A204.1 (cell line): ENCODE data around the gene SPRED2.

ENCODE experiments used
- FAIRE-seq: peaks from 2 replicates; lab custom pipeline; 2012; peaks lifted over from hg19 to GRCh38; lab: Jason Lieb, UNC

SPRED2 gene

DNA sequence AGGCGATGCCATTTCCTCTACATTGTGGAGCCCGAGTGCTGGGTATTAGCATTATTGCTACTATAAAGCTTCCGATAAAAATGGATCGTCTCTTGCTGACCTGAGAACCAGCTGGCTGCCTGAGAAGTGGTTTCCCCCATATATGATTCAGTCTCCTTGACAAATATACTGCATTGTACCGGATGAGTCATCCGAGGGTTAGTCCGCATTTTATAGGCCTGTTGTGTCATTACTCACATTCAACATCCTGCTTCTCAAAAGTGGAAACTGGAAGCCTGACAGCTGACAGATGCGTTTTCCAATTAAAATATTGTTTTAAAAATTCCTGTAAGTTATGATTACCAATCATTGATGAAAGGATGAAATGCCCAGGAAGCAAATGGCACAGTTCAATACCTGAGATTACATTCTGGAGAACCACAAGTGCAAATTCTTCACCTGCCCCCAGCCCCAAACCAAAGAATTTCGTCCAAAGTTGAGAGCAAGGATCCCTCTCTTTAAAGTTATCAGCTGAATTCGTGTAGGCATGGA, 65.7 kb downstream of the SPRED2 start:
- FAIRE-seq: no peak

DNA sequence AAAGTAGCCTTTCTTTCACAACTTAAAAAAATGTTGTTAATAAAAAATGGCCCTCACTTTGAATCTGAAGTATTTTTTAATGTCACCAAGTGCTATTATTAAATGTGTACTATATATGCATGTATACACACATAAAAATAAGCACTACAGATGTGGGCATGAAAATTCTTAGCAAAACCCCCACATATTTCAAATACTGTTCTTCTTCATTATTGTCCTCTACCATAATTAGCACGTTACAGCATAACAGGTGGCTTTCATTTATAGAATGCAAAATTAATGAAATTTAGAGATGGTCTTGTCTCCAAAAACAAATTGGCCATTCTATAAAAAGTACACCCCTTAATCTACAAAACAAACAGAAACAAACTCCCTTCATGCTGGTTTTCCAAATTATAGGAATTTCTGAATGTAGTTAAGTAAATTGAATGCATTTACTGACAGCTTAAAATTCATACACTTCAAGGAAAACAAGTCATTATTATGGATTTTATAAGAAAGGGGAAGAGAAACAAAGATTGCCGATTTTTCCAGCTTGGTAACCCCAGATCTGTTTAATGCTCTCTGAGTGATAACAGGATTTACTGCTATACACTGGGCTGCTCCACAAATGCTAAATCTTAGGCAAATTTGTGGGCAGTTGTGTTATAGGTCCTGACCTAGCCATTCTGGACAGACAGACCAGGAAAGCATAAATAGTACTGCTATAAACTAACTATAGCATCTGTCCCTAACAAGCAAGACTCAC, 67.2 kb downstream of the SPRED2 start:
- no peak for FAIRE-seq

DNA sequence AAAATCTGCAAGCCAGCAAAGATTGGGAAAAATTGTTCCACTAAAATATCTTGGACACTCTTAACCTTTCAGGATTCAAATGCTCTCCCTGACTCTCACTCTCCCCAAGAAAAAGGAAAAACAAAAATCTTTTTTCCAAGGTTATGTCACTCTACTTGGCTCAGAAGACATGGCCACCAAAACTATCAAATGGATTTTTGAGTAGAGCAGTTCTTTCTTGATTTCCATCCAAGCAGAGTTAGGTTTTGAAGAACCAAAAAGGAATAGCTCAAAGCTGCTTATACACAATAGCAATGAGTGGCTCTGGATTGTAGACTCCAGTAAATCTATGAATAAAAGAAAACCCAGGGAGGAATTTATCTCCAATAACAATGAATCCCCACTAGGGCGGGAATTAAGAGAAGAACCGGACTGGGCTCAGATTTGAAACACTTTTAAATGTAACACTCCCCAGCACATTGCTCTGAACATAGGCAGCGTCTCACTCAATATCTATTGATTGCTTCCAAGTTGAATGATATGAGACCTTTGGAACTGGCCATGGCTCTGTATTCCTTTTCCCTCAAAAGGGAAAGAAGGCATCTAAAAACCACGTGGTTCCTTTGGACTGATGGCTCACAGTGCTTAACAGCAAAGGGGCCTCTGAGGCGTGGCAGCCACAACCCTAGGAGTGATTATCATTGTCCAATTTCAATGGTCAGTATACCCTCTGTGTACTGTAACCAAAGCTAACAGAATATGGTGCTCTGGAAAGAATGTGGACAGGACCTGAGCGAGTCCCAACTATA, 68.3 kb downstream of the SPRED2 start:
- FAIRE-seq: no peak

DNA sequence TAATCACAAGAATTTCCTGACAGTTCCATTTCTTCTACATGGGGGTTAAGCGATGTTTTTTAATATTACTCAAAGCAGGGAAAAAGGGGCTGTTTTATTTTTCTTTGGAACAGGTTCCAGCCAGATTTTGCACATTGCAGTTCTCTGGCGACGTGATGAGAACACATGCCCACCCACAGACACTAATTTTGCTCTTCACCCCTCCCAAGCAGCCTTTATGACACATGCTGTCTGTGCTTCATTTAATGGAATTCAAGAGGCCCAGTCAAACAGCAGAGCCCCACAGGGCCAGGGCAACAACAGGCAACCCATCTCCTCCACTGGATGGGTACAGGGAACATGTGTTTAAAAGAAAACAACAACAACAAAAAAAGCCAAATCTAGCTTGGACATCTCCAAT, 70.8 kb downstream of the SPRED2 start:
- no peak for FAIRE-seq

DNA sequence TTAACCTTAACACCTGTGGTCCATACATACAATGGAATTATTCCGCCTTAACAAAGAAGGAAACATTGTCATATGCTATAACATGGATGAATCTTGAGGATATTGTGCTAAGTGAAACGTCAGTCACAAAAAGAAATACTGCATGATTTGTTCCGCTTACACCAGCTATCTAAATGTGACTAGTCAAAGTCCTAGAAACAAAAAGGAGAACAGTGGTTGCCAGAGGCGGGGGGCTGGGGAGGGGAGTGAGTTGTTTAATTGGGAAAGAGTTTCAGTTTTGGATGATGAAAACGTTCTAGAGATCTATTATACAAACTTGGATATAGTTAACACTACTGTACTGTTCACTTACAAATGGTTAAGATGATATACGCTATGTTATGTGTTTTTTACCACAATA, 72.0 kb downstream of the SPRED2 start:
- FAIRE-seq: no peak

DNA sequence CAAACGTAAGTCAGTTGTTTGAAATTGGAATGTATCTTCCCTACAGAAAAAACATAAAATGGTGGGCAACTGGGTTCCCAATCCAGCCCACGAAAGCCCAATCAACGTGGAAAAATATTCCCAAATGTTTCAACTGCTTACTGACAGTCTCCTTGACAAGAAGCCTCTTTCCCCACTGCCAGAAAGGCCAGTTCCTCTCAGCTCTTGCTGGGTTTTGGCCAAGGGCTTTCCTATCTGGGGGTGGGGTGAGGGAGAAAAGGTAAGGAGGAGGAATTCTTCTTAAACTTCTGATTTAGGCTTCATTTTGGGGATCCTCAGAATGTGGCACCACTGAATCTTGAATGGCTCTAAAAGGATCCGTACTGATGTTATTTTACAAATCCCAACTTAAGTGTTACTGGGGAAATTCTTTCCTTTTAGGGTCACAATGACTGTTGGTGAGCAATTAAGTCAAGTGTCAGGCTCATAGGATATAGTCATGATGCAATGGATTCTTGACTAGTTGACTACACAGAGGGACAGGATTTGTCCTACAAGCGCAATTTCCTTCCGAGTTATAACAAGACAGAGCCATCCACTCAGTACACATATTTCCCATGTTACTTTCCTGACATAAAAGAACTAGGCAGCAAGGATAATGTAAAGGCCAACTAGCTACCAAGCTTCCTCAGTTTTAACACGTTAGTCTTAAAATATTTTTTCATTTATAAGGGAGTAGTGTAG, 73.6 kb downstream of the SPRED2 start:
- FAIRE-seq: no peak

DNA sequence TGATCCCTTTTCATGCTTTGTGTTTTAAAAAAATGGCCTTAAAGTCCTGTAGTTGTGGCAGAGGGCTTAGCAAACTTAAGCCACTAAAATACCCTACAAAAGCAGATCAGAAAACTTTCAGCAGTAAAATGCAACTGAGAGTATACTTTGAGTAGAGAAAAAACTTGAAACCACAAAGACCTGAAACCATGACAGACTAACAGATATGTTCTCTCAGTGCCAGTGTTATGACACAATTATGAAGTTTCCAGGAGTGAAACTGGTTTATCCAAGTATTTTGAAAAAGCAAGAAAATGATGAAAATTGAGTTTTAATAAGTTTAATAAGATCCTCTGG, 74.5 kb downstream of the SPRED2 start:
- FAIRE-seq: no peak

DNA sequence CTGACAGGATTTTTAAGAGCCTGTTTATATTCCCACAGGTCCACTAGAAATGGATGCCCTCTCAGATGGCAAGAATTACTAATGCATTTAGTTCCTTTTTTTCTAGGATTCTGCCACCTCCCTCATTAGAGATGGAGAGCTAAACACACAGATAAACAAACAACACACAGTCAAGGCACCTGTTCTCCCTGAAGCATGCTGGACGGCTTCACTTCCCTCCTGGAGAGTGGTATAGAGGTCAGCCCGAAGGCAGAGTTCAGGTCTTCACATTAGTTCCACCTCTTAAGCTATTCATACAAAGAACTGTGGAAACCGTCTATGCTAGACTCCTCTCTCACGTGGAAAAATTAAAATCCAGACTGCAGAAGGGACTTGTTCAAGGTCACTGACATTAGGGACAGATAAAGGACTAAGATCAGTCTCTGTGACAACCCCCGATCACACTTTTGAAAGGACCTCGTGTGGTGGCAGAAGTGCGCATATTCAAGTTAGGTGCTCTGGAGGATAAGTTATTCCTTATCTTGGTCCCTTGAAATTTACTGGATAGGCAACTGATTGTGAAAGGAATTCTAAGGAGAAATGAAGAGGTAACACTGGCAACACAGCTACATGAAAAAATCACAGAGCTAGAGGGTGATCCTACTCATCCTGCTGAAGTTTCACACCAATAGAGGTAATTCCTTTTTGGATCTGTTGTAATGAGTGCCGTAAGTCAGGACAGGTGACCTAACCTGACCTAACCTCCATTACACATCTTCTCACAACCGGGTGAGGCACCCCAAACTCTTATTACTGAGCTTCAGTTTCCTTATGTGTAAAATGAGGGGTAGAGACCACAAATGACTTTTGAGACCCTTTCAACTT, 75.1 kb downstream of the SPRED2 start:
- FAIRE-seq: no peak

DNA sequence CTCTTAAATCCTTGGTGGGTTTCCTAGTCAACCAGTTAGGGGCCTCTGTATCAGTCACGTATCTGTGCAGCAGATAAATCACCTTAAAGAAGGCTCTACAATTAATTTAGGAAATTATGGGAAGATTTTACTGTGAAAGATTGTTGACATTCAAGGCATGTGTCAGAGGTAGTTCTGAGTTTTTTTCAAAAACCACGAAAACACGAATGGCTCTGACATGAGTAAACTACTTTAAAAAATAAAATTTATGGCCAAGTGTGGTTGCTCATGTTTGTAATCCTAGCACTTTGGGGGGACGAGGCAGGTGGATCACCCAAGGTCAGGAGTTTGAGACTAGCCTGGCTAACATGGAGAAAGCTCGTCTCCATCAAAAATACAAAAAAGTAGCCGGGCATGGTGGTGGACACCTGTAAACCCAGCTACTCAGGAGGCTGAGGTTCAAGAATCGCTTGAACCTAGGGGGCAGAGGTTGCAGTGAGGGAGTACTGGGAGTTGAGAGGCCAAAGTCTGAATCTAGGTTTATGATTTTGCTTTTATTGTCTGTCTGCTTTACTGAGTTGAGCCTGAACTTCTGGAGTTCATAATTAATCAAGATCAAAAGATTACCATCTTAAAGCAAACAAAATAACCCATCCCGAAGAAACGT, 77.1 kb downstream of the SPRED2 start:
- no peak for FAIRE-seq

DNA sequence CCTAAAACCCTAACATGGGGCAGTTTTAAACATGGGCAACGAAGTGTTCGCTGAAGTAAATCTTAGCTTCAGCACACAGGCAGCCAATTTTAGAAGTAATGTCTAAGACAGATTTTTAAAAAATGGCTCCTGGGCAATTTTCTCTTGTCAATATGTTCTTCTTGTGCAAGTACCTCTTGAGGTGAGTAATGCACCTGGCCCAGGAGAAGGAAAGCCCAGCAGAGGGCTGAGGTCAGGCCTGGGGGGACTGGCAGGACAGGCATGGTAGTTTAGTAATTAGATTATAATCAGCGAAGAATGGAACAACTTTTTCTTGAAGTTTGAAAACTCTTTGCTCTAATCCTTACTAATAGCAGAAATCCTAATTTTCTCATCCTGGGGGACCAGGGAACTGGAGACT, 77.6 kb downstream of the SPRED2 start:
- no peak for FAIRE-seq

DNA sequence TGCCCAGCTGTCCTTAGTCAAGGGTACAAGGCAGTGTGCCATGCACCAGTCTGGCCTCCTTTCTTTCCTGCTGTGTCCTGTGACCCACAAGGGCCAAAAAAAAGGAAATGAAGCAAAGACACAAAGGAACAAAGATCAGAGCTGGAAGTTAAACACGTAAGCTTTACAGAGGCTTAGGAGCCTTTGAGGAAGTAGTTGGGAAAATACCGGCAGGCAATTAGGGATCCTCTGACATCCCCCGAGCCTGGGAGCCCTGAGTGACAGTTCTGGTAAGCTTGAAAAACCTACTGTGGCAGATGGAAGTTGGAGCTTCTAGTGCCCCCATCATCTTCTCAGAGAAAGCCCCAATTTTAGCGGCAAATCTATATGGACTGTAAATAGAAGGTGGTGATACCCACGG, 78.5 kb downstream of the SPRED2 start:
- no peak for FAIRE-seq

DNA sequence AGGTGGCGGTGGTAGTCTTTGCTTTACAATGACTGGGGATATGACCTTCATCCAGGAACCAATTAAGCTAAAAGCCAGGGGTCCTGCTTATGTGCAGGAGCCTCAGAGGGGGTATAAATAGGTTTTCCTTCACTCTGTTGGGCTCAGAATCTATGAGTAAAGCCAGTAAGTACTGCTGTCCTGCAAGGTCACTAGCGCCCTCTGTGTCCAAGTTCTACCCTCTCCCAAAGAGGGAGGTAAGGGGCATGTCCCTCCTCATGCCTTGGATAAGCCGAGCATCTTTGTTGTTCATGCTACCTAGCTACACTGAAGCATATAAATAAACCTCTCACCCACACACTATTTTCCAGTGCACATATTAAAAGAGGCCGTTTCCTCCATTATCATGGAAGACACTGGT, 79.4 kb downstream of the SPRED2 start:
- no peak for FAIRE-seq

DNA sequence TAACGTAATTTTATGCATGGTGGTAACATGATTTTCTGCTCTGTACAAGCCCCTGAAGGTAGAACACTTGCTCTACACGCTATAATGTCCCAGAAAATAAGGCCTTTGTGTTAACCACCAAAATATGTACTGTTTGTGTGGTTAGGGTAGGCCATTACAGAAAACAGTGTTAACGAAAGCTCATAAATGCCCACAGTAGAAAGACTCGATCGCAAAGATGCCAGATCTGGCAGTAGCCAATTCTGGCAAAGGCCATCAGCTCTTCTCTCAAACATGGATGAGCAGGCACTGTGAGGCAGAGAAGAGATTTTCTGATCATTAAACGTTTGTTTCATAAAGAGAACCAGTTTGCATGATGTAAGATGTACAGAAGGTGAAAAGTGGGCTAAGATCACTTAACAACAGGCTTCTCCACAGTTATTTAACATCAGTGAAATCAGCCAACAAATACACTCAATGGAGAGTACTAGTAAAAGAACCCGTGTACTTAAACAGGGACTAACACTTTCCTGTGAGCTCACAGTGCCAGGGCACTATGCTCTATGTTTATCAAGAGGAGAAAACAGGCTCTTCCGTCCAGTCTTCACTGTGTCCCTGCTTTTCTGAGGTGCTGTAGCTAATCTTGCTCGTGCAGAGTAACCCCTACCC, 80.3 kb downstream of the SPRED2 start:
- no peak for FAIRE-seq

DNA sequence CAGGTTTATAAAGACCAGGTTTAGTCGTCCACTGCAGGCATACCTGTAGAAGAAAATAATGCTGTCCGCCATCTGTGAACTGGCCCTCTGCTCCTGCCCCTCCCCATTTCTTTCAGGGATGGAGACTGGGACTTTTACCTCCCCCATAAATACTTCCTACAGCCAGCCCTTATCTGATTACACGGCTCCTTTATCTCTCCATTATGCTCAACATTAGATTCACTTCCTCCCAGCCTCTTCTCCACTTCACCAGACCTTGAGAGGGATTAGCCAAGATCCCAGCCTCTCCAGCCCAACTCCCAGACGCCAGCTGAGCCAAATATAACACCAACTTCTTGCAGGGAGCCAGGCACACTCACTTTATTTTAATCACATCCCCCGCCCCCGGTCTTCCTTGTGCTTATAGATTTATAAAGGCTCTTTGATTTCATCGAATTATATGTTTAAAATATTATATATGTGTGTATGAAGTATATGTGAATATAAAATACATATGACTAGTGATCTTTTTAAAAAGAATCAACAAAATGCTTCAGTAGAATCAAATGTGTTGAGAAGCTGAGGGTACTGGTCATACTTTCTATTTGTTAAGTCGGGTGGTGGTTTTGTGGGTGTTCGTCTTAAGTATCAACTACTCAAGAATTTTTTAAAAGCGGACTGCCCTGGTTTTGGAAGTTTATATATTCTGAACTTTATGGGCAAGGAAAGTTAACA, 81.0 kb downstream of the SPRED2 start:
- FAIRE-seq: no peak

DNA sequence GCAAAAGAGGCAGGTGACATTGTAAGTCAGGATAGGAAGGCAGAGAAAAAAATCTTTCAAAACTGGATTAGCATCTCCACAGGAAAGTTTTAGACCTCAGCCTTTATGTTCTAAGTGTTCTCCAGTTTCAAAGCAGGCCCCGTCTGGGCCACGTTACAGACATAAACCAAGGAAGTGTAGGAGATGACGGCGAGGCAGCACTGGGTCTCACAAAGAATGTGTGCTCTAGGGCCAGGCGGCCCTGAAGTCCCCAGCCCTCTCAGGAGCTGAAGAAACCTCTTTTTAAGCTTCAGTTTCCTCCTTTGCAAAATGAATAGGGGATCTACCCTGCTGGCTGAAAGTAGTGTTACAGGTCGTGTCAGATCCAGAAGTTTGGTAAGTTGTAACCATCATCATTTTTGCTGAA, 81.7 kb downstream of the SPRED2 start:
- FAIRE-seq: no peak

DNA sequence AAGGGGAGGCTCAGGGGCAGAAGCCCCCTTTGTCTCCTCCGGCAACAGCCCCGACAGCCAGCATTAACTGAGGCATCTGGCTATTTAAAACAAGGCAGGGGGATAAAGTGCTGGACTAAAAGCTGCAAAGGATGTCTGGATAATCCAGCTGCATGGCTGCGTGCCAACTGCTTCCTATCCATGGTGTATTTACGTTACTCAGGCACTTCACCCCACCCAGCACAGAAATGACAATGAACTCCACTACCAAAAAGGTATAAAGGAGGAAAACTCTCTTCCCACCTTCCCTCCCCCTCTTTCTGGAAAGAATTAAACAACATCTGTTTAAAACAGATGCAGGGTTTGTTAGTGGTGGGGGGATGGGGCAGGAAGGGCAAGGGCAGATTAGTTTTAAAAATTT, 82.5 kb downstream of the SPRED2 start:
- FAIRE-seq: no peak

DNA sequence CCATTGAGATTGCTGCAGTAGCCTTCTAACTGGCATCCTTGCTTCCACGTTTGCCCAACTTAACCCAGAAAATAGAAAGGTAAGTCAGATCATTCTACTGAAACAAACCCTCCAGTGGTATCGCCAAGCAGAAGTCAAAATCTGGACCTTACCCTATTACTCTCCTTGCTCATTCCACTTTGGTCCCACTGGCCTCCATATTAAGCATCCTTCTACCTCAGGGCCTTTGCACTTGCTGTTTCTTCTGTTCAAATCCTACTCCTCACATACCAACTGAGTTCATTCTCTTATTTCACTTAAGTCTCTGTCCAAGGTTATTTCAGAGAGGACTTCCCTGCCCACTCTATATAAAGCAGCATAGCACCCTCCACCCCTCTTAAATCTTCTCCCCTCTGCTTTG, 84.5 kb downstream of the SPRED2 start:
- no peak for FAIRE-seq

DNA sequence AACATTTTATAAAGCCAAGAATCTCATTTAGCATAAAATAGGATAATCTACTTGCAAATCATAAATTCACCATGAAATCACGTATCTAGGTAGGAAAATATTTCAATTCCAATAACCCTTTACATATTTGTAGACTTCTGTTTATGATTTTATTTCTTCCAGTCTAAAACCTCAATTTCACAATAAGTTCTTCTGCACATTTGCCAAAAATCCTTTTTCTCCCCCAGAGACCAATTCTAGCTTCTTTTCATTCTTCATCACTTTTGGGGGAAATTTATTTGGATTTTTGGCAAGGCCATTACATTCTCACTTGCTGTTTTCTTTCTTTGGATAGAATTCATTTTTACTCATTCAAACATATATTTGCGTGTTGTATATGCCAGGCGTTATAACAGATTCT, 86.8 kb downstream of the SPRED2 start:
- FAIRE-seq: no peak

DNA sequence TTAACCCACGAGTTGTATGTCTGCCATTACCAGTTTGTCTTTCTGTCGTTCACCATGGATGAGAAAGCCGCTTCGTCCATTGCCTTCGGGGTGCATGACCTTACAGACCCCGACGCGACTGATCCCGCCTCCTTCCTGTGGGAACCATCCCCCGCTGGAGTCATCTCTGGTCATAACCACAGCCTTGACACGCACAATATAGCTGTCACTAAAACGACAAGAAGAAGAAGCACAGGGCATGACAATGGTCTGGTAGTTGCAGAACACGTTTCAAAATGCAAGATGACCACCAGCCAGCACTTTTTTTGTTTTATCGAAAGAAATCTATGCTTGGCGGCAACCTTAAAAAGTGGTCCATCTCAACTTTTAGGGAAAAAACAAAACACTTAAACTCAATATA, 87.7 kb downstream of the SPRED2 start:
- no peak for FAIRE-seq

DNA sequence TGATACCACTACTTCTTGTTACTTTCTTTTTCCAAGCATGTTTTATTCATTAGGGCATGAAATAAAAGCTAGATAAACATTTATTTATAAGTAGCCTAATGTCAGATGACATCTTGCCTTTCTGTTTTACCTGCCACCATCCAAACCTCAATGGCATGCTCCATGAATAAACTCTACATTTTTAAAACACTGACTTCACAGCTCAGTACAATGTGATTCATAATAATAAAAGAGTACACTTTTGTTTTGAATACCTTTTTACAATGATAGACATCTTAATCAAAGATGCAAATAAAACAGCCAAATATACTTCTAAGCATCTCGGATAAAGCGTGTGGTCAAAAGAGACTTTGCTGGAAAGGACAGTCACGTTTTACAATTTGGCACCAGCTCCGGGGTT, 88.2 kb downstream of the SPRED2 start:
- no peak for FAIRE-seq

DNA sequence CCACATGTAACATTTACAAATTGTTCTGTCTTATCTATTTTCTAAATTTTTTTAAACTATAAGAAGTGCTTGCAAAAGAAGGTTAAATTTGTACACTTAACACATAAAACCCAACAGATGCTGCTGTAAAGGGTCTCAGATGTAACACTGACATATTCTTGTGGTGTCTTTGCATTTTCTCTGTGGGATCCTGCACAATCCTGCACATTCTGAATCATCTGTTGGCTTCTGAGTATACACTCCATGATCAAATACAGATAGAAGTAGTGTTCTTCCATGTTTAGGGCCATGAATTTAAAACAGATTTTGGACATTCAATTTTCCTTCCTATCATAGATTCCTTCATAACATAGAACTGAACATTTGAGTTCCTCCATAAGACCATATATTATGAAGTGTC, 89.0 kb downstream of the SPRED2 start:
- FAIRE-seq: no peak
